Adrenal gland (tissue), 12 donors: ENCODE results near the gene PRKCH. TPM values are rescaled to one million over a fixed set of nuclear protein-coding genes. Genes with fewer than 3 reads are reported as not detected.

Experiments used
- DNase-seq, 7 donors: peaks; one replicate each; pipeline ENCODE4 v3.0.0-alpha.2; 2019 to 2020
- H3K27ac ChIP-seq, 5 donors: fragments of 200-600 bp; sonication (generic) in 4 of 5; 1 replicate in 3 of 5; 2 replicates in 2 of 5; pipeline versions ENCODE4 v1.5.1 to v1.8.0; 2016 to 2020; ENCODE audit warnings: mild to moderate bottlenecking in 1 of 5
- H3K27me3 ChIP-seq: fragments of 200-600 bp; 2 replicates; pipeline ENCODE4 v1.8.0; 2021
- H3K36me3 ChIP-seq, 2 donors: fragments of 200-600 bp; replicated peaks in 1 of 2; 1 replicate in 1 of 2; 2 replicates in 1 of 2; pipeline versions ENCODE4 v1.5.1 to v1.8.0; 2018 to 2022
- H3K4me1 ChIP-seq, 2 donors: fragments of 200-600 bp; replicated peaks in 1 of 2; 1 replicate in 1 of 2; 2 replicates in 1 of 2; pipeline versions ENCODE4 v1.5.1 to v1.8.0; 2018 to 2021
- H3K4me3 ChIP-seq, 4 donors: fragments of 200-600 bp; sonication (generic) in 3 of 4; one replicate each; pipeline ENCODE4 v1.5.1; 2016 to 2018
- H3K9me3 ChIP-seq, 3 donors: fragments of 200-600 bp; sonication (generic) in 1 of 3; replicated peaks in 1 of 3; 1 replicate in 2 of 3; 2 replicates in 1 of 3; pipeline versions ENCODE4 v1.5.1 to v1.8.0; 2016 to 2021
- CTCF ChIP-seq, 6 experiments: fragments of 450-650 bp in 4 of 6; fragments of 200-600 bp in 2 of 6; sonication (generic) in 1 of 6; IDR thresholded peaks; 1 replicate in 5 of 6; 2 replicates in 1 of 6; pipeline versions ENCODE4 v1.5.1 to v1.8.0; 2016 to 2021; ENCODE audit warnings: antibody characterized with exemption in 6 of 6, mild to moderate bottlenecking in 2 of 6, moderate library complexity in 1 of 6
- POLR2A ChIP-seq, 2 donors: fragments of 450-650 bp; IDR thresholded peaks; one replicate each; pipeline ENCODE4 v1.6.1; 2017; ENCODE audit warnings: antibody characterized with exemption in 2 of 2, mild to moderate bottlenecking in 2 of 2, moderate library complexity in 1 of 2
- WGBS, 4 donors: extraction: QIAGEN DNeasy Blood & Tissue Kit in 2 of 4; methylation state at CpG; one replicate each; pipeline versions ENCODE4 v1.1.5 to v1.1.7; 2013 to 2017; 5-methylcytosine and 5-hydroxymethylcytosine counted together
- intact Hi-C, 2 donors: fragments of 100-400 bp; cut with DNase I; formaldehyde crosslinking; loops; one replicate each; pipeline versions ENCODE4 v1.14.1 to v1.15.0; 2022 to 2023
- polyA plus RNA-seq, 3 donors: library from polyadenylated mRNA; stranded (reverse); fragments of 200-250 nt in 2 of 3; fragments of 350-450 nt in 1 of 3; fragmentation: Illumina TruSeq in 1 of 3; extraction: RNeasy Lipid Tissue Mini Kit (QIAGEN cat#74804) in 1 of 3; gene quantifications; one replicate each; pipeline ENCODE4 v1.2.3, GENCODE V29; 2013 to 2014
- total RNA-seq, 9 donors: library from RNA; depleted of rRNA in 4 of 9; stranded (reverse); fragments of >200 nt in 4 of 9; fragments of 120-200 nt in 1 of 9; fragmentation: NEBNext Ultra II Directional in 1 of 9; extraction: Animal tissue kit (Norgen Biotek cat#: 25700) in 1 of 9; gene quantifications; one replicate each; pipeline versions ENCODE4 v1.1.0 to v1.2.4, GENCODE V29; 2013 to 2023
- donor health status: healthy with polysubstance abuse.
- donor health status: Bipolar disorder and iron deficiency.
- donor health status: DM: yes; HTN: yes; CAD: no.
- donor health status: DM: no; HTN: no; CAD: no.
- donor health status: DM: no; HTN: no; CAD: no.
- donor health status: DM: yes; HTN: yes; CAD: no.

The PRKCH gene
- total and polyA plus RNA-seq, 12 donors, result 7.8 to 28.1 (median 17.0) TPM

GRCh38 chr14:61585598-61586543, 264.5 kb downstream of the PRKCH start:
- peak; percentile 92 to 98 (median 95) for DNase-seq
- 27 to 36% (median 31%) methylated on average over 5 of the region's 5 CpGs for WGBS, 4 donors
- H3K4me1 ChIP-seq, result peaks cover 30 to 54% of the 10 kb centered on the region in 2 donors

GRCh38 chr14:61586544-61587055, 265.2 kb downstream of the PRKCH start:
- WGBS, 4 donors, result 33 to 56% (median 39%) methylated on average over 4 of the region's 4 CpGs
- H3K27ac ChIP-seq, result peak overlapping the region; percentile 34 to 94 (median 86)
- no peaks in the 10 kb centered on the region for H3K27me3 ChIP-seq
- intact Hi-C loops, result no loop called here
- DNase-seq, result peak in 1 of 7 donors; percentile 16
- H3K36me3 ChIP-seq, result no peaks in the 10 kb centered on the region
- peaks cover 30 to 54% of the 10 kb centered on the region in 2 donors for H3K4me1 ChIP-seq
- no peak overlapping the region for H3K4me3 ChIP-seq
- no peaks in the 10 kb centered on the region for H3K9me3 ChIP-seq
- TF ChIP-seq CTCF (IDR thresholded peaks at IDR 0.05) (no peak), POLR2A (IDR thresholded peaks at IDR 0.05) (no peak)

More at GRCh38 chr14:61585598-61586543, 264.5 kb downstream of the PRKCH start:
- Histone ChIP-seq H3K36me3 (no peaks in the 10 kb centered on the region), H3K4me3 (no peak overlapping the region), H3K27me3 (no peaks in the 10 kb centered on the region), H3K27ac (peak overlapping the region; percentile 34 to 94 (median 86)), H3K9me3 (no peaks in the 10 kb centered on the region)
- TF ChIP-seq CTCF (IDR thresholded peaks at IDR 0.05) (no peak), POLR2A (IDR thresholded peaks at IDR 0.05) (peak in 1 of 2 donors; percentile 37)
- intact Hi-C loops, result no loop called here

- no peaks in the 10 kb centered on the region for H3K9me3 ChIP-seq
- no peak for DNase-seq
- no peaks in the 10 kb centered on the region for H3K27me3 ChIP-seq
- no peak overlapping the region for H3K4me3 ChIP-seq
- intact Hi-C loops, result no loop called here
- peak overlapping the region; percentile 34 to 94 (median 81) for H3K27ac ChIP-seq
- 80 to 91% (median 82%) methylated on average over 5 of the region's 5 CpGs for WGBS, 4 donors
- no peak for TF ChIP-seq POLR2A (IDR thresholded peaks at IDR 0.05)
- no peak for TF ChIP-seq CTCF (IDR thresholded peaks at IDR 0.05)
- peaks cover 30 to 54% of the 10 kb centered on the region in 2 donors for H3K4me1 ChIP-seq
- H3K36me3 ChIP-seq, result no peaks in the 10 kb centered on the region
Observed at GRCh38 chr14:61587081-61587713, 265.8 kb downstream of the PRKCH start.

GRCh38 chr14:61588419-61588901, 267.1 kb downstream of the PRKCH start:
- Histone ChIP-seq H3K4me1 (peaks cover 30 to 54% of the 10 kb centered on the region in 2 donors), H3K27me3 (no peaks in the 10 kb centered on the region), H3K36me3 (no peaks in the 10 kb centered on the region), H3K9me3 (no peaks in the 10 kb centered on the region), H3K4me3 (no peak overlapping the region), H3K27ac (peak overlapping the region; percentile 10 to 94 (median 64))
- WGBS, 4 donors, result 48 to 58% (median 55%) methylated on average over 6 of the region's 6 CpGs
- peak in 3 of 7 donors; percentile 22 to 55 (median 48) for DNase-seq
- intact Hi-C loops, result no loop called here
- TF ChIP-seq CTCF (IDR thresholded peaks at IDR 0.05) (no peak), POLR2A (IDR thresholded peaks at IDR 0.05) (no peak)
